ENCODE measurements around the gene CMTM5.

GRCh38 chr14:23377573-23378563, 1.0 kb downstream of the CMTM5 start:
- TF ChIP-seq CTCF (IDR thresholded peaks at IDR 0.05 in 8 of 11, conservative IDR thresholded peaks at IDR 0.05 in 3 of 11) (no peak), POLR2AphosphoS5 (IDR thresholded peaks at IDR 0.05) (no peak), POLR2A (IDR thresholded peaks at IDR 0.05) (no peak)

Measured in spleen (tissue), 7 donors.